Measurements from ENCODE around the gene MYCN.

Gene MYCN

GRCh38 chr2:15976354-15976753 is 36.0 kb downstream of the MYCN start:
- DNase-seq (ENCODE audit: low read depth, low spot score): no peak

- no peak for DNase-seq (ENCODE audit: low read depth, low spot score)
These were observed 38.9 kb downstream of the MYCN start for GRCh38 chr2:15979051-15979758.

GRCh38 chr2:15979759-15980604 is 39.6 kb downstream of the MYCN start:
- DNase-seq (ENCODE audit: low read depth, low spot score): no peak

GRCh38 chr2:15980605-15981098 is 40.3 kb downstream of the MYCN start:
- no peak for DNase-seq (ENCODE audit: low read depth, low spot score)

- no peak for DNase-seq (ENCODE audit: low read depth, low spot score)
These were observed 41.3 kb downstream of the MYCN start for GRCh38 chr2:15981646-15982045.

GRCh38 chr2:15982285-15983044 is 42.1 kb downstream of the MYCN start:
- DNase-seq (ENCODE audit: low read depth, low spot score): no peak

GRCh38 chr2:15983496-15983895 is 43.1 kb downstream of the MYCN start:
- DNase-seq (ENCODE audit: low read depth, low spot score): no peak

- DNase-seq (ENCODE audit: low read depth, low spot score): no peak
These were observed 44.3 kb downstream of the MYCN start for GRCh38 chr2:15984368-15985255.

GRCh38 chr2:15985531-15985930 is 45.2 kb downstream of the MYCN start:
- DNase-seq (ENCODE audit: low read depth, low spot score): no peak

GRCh38 chr2:15986068-15986560 is 45.8 kb downstream of the MYCN start:
- DNase-seq (ENCODE audit: low read depth, low spot score): no peak

- no peak for DNase-seq (ENCODE audit: low read depth, low spot score)
These were observed 46.3 kb downstream of the MYCN start for GRCh38 chr2:15986644-15987043.

- no peak for DNase-seq (ENCODE audit: low read depth, low spot score)
These were observed 48.4 kb downstream of the MYCN start for GRCh38 chr2:15988733-15989132.

GRCh38 chr2:15989559-15989958 is 49.2 kb downstream of the MYCN start:
- DNase-seq (ENCODE audit: low read depth, low spot score): no peak

GRCh38 chr2:15990151-15991101 is 50.1 kb downstream of the MYCN start:
- no peak for DNase-seq (ENCODE audit: low read depth, low spot score)

- DNase-seq (ENCODE audit: low read depth, low spot score): no peak
These were observed 50.9 kb downstream of the MYCN start for GRCh38 chr2:15991231-15991630.

GRCh38 chr2:15992457-15993231 is 52.3 kb downstream of the MYCN start:
- no peak for DNase-seq (ENCODE audit: low read depth, low spot score)

- DNase-seq (ENCODE audit: low read depth, low spot score): no peak
These were observed 52.9 kb downstream of the MYCN start for GRCh38 chr2:15993232-15993610.

GRCh38 chr2:15993666-15994065 is 53.3 kb downstream of the MYCN start:
- no peak for DNase-seq (ENCODE audit: low read depth, low spot score)

- DNase-seq (ENCODE audit: low read depth, low spot score): no peak
These were observed 55.3 kb downstream of the MYCN start for GRCh38 chr2:15995603-15996002.

Measured in activated naive CD8-positive, alpha-beta T cell treated with anti-CD3 and anti-CD28 coated beads, Interleukin-2, amount 50 U/mL, for 16 hours (primary cell).